A673 (cell line): ENCODE data around the gene RAP1GAP2. TPM values are rescaled to one million over a fixed set of nuclear protein-coding genes. Genes with fewer than 3 reads are reported as not detected.

Source experiments
- BruUV-seq: library from RNA; stranded (reverse); fragments of 400-500 nt; replicated peaks from 2 replicates; lab custom pipeline; 2021; lab: Mats Ljungman, UMichigan
- CTCF ChIA-PET: fragments of 300-600 bp; sonication (Branson Sonifier 250); formaldehyde crosslinking; loops from one replicate; lab custom pipeline; 2022; ENCODE audit warnings: antibody characterized with exemption; lab: Charles Lee
- POLR2A ChIA-PET: fragments of 300-600 bp; sonication (Branson Sonifier 250); formaldehyde crosslinking; loops from one replicate; lab custom pipeline; 2022; ENCODE audit warnings: antibody characterized with exemption; ENCODE audit not compliant: low non-redundant PET; lab: Charles Lee
- DNase-seq: peaks from one replicate; pipeline ENCODE4 v3.0.0-alpha.2; 2015; ENCODE audit warnings: low spot score
- H3K27ac ChIP-seq: fragments of 200-600 bp; sonication (generic); 2 replicates; pipeline ENCODE4 v1.5.1; 2016; ENCODE audit warnings: mixed run types, low read depth, mild to moderate bottlenecking, mixed read lengths, antibody characterized with exemption, low read length; ENCODE audit not compliant: poor library complexity, severe bottlenecking
- H3K27me3 ChIP-seq: fragments of 200-600 bp; sonication (generic); replicated peaks from 2 replicates; pipeline ENCODE4 v1.6.1; 2017; ENCODE audit warnings: mixed run types, low read depth, mild to moderate bottlenecking, mixed read lengths, antibody characterized with exemption, low read length; ENCODE audit not compliant: insufficient read depth, poor library complexity
- H3K36me3 ChIP-seq: fragments of 200-600 bp; sonication (generic); 2 replicates; pipeline ENCODE4 v1.6.1; 2016; ENCODE audit warnings: mixed run types, mild to moderate bottlenecking, mixed read lengths, antibody characterized with exemption, low read length; ENCODE audit not compliant: insufficient read depth, poor library complexity, severe bottlenecking
- H3K4me1 ChIP-seq: fragments of 200-600 bp; sonication (generic); 2 replicates; pipeline ENCODE4 v1.6.1; 2017; ENCODE audit warnings: mixed run types, mild to moderate bottlenecking, mixed read lengths, antibody characterized with exemption, low read length; ENCODE audit not compliant: insufficient read depth, poor library complexity, severe bottlenecking
- H3K4me3 ChIP-seq: fragments of 200-600 bp; sonication (generic); 2 replicates; pipeline ENCODE4 v1.5.1; 2016; ENCODE audit warnings: low read depth, mixed run types, mild to moderate bottlenecking, mixed read lengths, low read length; ENCODE audit not compliant: poor library complexity, severe bottlenecking
- H3K9me3 ChIP-seq: fragments of 200-600 bp; sonication (generic); 2 replicates; pipeline ENCODE4 v1.6.1; 2016; ENCODE audit warnings: mixed run types, low read depth, mild to moderate bottlenecking, mixed read lengths, antibody characterized with exemption, low read length; ENCODE audit not compliant: poor library complexity, severe bottlenecking
- EZH2 ChIP-seq: fragments of 200-600 bp; sonication (generic); IDR thresholded peaks from 2 replicates; pipeline ENCODE4 v1.6.1; 2017; ENCODE audit warnings: borderline replicate concordance, low read depth, mild to moderate bottlenecking, mixed read lengths, antibody characterized with exemption, low read length; ENCODE audit not compliant: poor library complexity, severe bottlenecking
- intact Hi-C: fragments of 100-400 bp; cut with micrococcal nuclease; formaldehyde crosslinking; loops from one replicate; pipeline ENCODE4 v1.10.0; 2022; ENCODE audit not compliant: unreplicated experiment
- total RNA-seq: library from RNA; stranded (reverse); gene quantifications from 2 replicates; pipeline ENCODE4 v1.2.3, GENCODE V29; 2021
- TF ChIP-seq, protein P1 (sequence below): fragments of 300-800, 200-600 bp; sonication (generic); conservative IDR thresholded peaks from 2 replicates; pipeline ENCODE4 v1.5.1; 2017; ENCODE audit warnings: low read depth, mild to moderate bottlenecking, antibody characterized with exemption, low read length, moderate library complexity, mixed read lengths

RAP1GAP2 gene
- total RNA-seq, 1 experiment from 2014 or later: 0.06 TPM

DNA sequence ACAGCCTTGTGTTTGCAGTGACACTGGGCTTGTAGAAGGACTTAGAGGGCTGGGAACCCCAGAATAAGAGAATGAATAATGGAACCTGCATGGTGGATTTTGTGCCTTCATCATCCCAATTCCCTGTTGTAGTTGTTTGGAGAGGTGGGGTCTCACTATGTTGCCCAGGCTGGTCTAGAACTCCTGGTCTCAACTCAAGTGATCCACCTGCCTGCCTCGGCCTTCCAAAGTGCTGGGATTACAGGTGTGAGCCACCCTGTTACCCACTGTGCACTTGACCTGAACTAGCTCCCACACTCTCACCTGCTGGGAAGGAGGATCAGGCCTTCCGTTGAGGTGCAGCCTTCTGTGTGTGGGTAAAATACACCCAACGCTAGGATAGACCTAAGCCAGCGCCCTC, 55.4 kb downstream of the RAP1GAP2 start:
- no peaks in the 10 kb centered on the region for H3K36me3 ChIP-seq
- intact Hi-C loops: no loop called here
- H3K4me1 ChIP-seq: peaks cover 4% of the 10 kb centered on the region
- no peak for DNase-seq
- H3K4me3 ChIP-seq: no peak overlapping the region
- H3K27me3 ChIP-seq: peaks cover 56% of the 10 kb centered on the region
- BruUV-seq: no TSS peak
- no peak overlapping the region for H3K27ac ChIP-seq
- POLR2A ChIA-PET: no interaction called here
- CTCF ChIA-PET: interaction anchor here (0.6 kb wide), 1 partner anchor 26 kb away, joined by 4 read pairs; no protein-coding TSS in a partner anchor
- no peaks in the 10 kb centered on the region for H3K9me3 ChIP-seq
- TF ChIP-seq, protein P1, sequence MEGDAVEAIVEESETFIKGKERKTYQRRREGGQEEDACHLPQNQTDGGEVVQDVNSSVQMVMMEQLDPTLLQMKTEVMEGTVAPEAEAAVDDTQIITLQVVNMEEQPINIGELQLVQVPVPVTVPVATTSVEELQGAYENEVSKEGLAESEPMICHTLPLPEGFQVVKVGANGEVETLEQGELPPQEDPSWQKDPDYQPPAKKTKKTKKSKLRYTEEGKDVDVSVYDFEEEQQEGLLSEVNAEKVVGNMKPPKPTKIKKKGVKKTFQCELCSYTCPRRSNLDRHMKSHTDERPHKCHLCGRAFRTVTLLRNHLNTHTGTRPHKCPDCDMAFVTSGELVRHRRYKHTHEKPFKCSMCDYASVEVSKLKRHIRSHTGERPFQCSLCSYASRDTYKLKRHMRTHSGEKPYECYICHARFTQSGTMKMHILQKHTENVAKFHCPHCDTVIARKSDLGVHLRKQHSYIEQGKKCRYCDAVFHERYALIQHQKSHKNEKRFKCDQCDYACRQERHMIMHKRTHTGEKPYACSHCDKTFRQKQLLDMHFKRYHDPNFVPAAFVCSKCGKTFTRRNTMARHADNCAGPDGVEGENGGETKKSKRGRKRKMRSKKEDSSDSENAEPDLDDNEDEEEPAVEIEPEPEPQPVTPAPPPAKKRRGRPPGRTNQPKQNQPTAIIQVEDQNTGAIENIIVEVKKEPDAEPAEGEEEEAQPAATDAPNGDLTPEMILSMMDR: no peak
- no peak for TF ChIP-seq EZH2

DNA sequence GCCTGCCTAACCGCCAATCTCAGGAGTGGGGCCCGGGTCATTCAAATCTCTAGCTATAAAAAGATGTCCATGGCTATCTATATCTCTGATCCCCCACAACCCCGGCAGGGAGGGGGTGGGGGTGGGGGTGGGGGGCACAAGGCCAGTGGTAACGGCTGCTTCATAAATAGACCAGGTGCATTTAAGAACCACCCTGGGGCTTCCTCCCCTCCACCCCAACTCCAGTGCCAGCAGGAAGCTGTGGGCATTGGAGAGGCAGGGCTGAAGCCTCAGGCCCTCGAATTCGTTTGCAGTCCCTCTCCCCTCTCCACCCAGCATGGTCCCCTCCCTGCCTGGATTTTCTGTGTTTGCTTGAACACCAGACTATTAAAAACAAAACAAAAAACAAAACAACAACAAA, 56.0 kb downstream of the RAP1GAP2 start:
- CTCF ChIA-PET: no interaction called here
- Histone ChIP-seq H3K9me3 (no peaks in the 10 kb centered on the region), H3K27me3 (peaks cover 62% of the 10 kb centered on the region), H3K4me3 (no peak overlapping the region), H3K4me1 (peaks cover 4% of the 10 kb centered on the region), H3K36me3 (no peaks in the 10 kb centered on the region), H3K27ac (no peak overlapping the region)
- no peak for TF ChIP-seq EZH2
- TF ChIP-seq, protein P1: no peak
- DNase-seq: no peak
- no TSS peak for BruUV-seq
- POLR2A ChIA-PET: no interaction called here
- intact Hi-C loops: no loop called here

DNA sequence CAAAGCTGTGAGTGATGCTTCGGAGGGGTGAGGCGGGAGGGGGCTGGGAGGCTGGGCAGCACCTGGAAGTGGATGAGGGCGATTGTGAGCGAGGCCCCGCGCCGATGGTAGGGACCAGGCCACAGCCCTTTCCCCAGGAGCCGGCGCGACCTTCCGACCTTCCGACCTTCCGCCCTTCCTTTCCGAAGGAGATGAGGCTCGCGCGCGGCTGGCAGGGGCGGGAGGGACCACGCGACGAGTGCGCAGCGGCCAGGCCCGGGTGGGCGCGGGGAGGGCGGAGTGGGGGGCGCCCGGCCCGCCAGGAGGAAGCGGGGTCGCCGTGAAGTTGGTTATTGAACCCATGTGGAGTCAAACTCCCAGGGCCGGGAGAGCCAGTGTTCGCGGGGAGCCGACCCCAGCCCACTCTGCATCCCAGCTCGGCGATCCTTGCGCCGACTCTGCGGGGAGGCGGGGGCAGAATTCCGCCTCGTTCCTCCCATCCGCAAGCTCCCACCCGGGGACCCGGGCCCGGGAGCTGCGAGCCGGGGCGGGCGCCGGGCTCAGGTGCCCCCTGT, 56.6 kb downstream of the RAP1GAP2 start:
- peak; percentile 79 for TF ChIP-seq EZH2
- TF ChIP-seq, protein P1: no peak
- Histone ChIP-seq H3K36me3 (no peaks in the 10 kb centered on the region), H3K27ac (no peak overlapping the region), H3K4me3 (peak overlapping the region; percentile 34), H3K27me3 (peaks cover 65% of the 10 kb centered on the region), H3K4me1 (peaks cover 4% of the 10 kb centered on the region), H3K9me3 (no peaks in the 10 kb centered on the region)
- no TSS peak for BruUV-seq
- ChIA-PET POLR2A (no interaction called here), CTCF (no interaction called here)
- DNase-seq: no peak
- intact Hi-C loops: no loop called here
